Amniotic stem cell (primary cell): Measurements from ENCODE around the gene SLC15A4.

Experiments used
- DNase-seq: peaks from one replicate; lab custom pipeline; 2025; lab: John Stamatoyannopoulos, UW

SLC15A4 gene

GRCh38 chr12:128794661-128795529 is 28.9 kb downstream of the SLC15A4 start:
- no peak for DNase-seq

GRCh38 chr12:128793701-128794100 is 30.1 kb downstream of the SLC15A4 start:
- no peak for DNase-seq

- no peak for DNase-seq
Measured at GRCh38 chr12:128792881-128793280, 30.9 kb downstream of the SLC15A4 start.

- DNase-seq = no peak
Measured at GRCh38 chr12:128792398-128792797, 31.4 kb downstream of the SLC15A4 start.

GRCh38 chr12:128791395-128792322 is 32.1 kb downstream of the SLC15A4 start:
- DNase-seq = no peak

- no peak for DNase-seq
Measured at GRCh38 chr12:128790653-128791373, 32.9 kb downstream of the SLC15A4 start.

- no peak for DNase-seq
Measured at GRCh38 chr12:128790221-128790620, 33.5 kb downstream of the SLC15A4 start.

GRCh38 chr12:128789356-128789929 is 34.3 kb downstream of the SLC15A4 start:
- no peak for DNase-seq

- DNase-seq = no peak
Measured at GRCh38 chr12:128787827-128788226, 35.9 kb downstream of the SLC15A4 start.

GRCh38 chr12:128786741-128787391 is 36.9 kb downstream of the SLC15A4 start:
- no peak for DNase-seq

GRCh38 chr12:128784030-128784760 is 39.6 kb downstream of the SLC15A4 start:
- no peak for DNase-seq

GRCh38 chr12:128783129-128783574 is 40.6 kb downstream of the SLC15A4 start:
- no peak for DNase-seq

GRCh38 chr12:128779901-128780300 is 43.9 kb downstream of the SLC15A4 start:
- DNase-seq = no peak

GRCh38 chr12:128772249-128772648 is 51.5 kb downstream of the SLC15A4 start:
- DNase-seq = no peak

- DNase-seq = no peak
Measured at GRCh38 chr12:128771681-128772080, 52.1 kb downstream of the SLC15A4 start.

GRCh38 chr12:128767518-128767917 is 56.2 kb downstream of the SLC15A4 start:
- DNase-seq = no peak

GRCh38 chr12:128766738-128767501 is 56.8 kb downstream of the SLC15A4 start:
- no peak for DNase-seq

- no peak for DNase-seq
Measured at GRCh38 chr12:128763395-128763794, 60.4 kb downstream of the SLC15A4 start.

GRCh38 chr12:128761379-128761790 is 62.4 kb downstream of the SLC15A4 start:
- DNase-seq = no peak

- DNase-seq = no peak
Measured at GRCh38 chr12:128755566-128755965, 68.2 kb downstream of the SLC15A4 start.
